Epithelial cell of esophagus (primary cell): ENCODE data around the gene LHX3.
A peak's percentile ranks its signal among the peaks of the same experiment; 100 is the strongest.

Source experiments
- DNase-seq: peaks from one replicate; pipeline ENCODE4 v3.0.0; 2010; ENCODE audit warnings: low read depth
- H3K4me3 ChIP-seq: 2 replicates; pipeline ENCODE4 v1.5.1; 2011; ENCODE audit warnings: mild to moderate bottlenecking, low read length, control low read depth
- CTCF ChIP-seq: IDR thresholded peaks from 2 replicates; pipeline ENCODE4 v1.5.1; 2011; ENCODE audit warnings: low read depth, mild to moderate bottlenecking, low read length, control low read depth, inconsistent platforms; ENCODE audit not compliant: insufficient read depth; ENCODE audit errors: missing control alignments

LHX3 gene

DNA sequence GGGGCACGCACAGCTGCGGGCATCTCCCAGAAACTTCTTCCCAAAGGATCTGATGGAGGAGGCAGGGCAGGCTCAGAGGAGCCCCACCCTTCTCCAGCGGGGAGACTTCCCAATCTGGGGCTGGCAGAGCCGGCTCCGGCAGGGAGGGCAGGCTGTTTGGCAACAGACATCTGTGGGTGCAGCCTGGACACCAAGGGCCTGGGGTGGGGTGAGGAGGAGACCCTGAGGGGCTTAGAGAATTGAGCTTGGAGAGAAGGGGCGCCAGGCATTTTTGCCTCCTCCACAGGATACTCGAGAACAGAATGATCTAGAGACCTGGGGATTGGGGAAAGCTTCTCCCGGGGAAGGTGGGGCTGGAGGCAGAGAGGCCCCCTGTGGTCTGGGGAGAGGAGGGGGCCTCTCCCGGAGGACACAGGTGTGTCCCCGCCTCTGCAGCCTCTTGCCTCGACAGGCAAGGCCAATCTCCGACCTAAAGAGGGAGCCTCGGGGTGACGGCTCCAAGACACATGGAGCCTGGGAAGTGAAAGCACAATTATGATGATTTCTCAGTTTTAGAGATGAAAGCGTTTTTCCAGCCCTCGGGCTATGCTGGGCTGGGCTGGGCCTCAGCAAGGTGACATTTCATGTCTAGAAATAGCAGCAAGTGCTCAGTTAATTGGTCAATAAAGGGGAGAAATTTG lies 8.4 kb downstream of the LHX3 start:
- no peak overlapping the region for H3K4me3 ChIP-seq
- no peak for TF ChIP-seq CTCF
- DNase-seq, result peak; percentile 21

GRCh38 chr9:136194540-136194939 lies 10.4 kb downstream of the LHX3 start:
- TF ChIP-seq CTCF, result no peak
- H3K4me3 ChIP-seq, result no peak overlapping the region
- DNase-seq, result no peak

DNA sequence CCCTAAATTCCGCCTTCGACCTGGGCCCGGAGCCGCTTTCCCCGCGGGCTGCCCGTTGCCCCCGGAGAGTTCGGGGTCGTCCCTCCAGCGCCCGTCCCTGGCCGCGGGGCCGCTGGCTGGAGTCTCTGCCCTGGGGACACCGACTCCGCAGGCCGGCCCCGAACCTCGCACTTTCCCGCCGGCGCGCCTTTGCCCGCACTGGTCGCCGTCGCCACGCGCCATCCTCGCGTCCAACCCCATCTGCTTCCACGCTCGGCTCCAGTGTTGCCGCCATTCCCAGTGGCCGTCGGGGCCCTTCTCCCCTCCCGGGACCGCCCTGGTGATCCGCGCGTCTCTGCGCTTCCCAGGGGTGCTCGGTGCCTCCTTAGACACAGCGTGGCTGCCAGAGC lies 11.0 kb downstream of the LHX3 start:
- DNase-seq, result no peak
- no peak overlapping the region for H3K4me3 ChIP-seq
- no peak for TF ChIP-seq CTCF

DNA sequence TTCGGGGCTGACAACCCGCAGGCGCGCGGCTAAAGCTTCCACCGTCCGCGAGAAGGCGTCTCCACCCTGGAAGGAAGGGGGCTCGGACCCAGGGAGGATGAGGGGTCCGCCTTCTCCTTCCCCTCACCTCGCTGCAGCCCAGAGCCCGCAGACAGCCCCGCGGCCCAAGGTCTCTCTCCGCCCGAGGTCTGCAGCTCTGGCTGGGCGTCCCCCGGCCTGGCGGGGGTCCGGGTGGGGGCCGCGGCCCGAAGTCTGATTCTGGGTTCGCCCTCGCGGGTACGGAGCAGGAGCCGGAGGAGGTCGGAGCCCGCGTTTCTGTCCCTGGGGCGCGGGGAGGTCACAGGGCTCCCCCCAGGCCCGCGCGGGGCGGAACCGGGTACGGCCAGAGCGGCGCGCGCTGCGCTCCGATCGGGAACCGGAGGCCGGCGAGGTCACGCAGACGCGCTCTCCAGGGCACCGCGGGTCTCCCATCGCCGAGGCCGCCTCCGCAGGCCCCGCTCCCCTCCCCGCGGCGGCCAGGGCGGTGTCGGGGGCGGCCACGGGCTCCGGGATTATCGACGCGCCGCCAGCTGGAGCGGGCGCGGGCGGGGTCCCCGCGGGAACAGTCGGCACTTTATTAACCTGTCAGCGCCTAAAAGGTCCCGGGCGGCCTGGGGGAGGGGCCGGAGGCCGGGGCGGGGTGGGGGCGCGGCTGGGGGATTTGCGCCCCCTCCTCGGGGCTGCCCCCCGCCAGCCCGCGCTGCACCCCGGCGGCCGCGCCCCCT lies 11.6 kb downstream of the LHX3 start:
- TF ChIP-seq CTCF, result no peak
- DNase-seq, result no peak
- no peak overlapping the region for H3K4me3 ChIP-seq

DNA sequence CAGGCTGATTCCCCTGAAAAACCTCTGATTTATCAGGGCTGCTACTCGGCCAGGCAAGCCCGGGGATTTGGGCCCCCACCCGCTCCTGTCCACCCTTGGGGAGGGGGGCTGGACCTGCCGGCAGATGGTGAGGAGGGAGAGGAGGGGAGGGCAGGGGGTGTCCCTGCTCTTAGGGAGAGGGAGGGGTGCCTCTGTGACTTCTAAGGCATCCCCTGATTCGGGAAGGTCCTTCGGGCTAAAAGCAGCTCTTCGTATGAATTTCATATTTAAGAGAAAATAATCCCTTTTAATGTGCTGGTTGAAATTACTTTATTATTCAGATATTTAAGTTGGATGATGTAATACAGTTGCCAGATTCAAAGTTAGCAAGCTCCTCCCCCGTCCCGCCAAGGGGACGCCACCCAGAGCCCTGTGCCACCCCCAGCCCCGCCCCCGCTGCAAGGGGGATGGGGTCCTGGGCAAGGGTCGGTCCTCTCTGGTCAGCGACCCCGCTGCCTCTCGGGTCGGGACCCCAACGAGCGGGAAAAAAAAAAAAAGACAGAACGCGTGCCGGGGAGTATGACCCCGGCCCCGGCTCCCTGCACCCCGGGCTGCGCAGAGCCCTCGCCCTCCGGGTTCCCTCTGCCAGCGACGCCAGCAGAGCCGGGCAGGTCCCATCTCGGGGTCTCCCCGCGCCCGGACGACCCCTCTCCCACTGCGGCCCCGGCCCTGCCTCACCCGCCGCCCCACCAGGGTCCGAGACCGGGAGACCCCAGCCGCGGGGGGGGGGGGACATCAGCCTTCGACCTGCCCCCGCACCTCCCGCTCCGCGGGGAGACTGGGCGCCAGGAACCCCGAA lies 12.4 kb downstream of the LHX3 start:
- H3K4me3 ChIP-seq, result no peak overlapping the region
- DNase-seq, result no peak
- no peak for TF ChIP-seq CTCF

DNA sequence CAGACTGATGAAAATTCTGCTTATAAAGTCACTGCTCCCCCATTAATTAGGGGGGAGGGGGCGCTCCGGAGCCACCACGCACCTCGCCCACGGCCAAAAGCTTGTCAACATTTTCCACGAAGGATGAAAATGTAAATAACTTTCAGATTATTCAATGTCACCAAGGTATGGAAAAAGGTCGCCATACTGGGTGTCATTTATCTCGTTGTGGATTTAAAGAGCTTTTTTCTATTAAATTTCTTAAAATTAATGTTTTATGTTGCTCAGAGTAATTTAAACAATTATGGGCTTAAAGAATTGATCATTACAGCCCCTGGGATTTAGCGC lies 13.0 kb downstream of the LHX3 start:
- no peak overlapping the region for H3K4me3 ChIP-seq
- DNase-seq, result no peak
- TF ChIP-seq CTCF, result no peak
